NB4 (cell line): ENCODE results near the gene MAML2.

Experiments used
- DNase-seq: peaks from one replicate; pipeline ENCODE4 v3.0.0; 2010; ENCODE audit warnings: low read depth
- H3K4me3 ChIP-seq: one replicate; pipeline ENCODE4 v1.5.1; 2011; ENCODE audit warnings: mild to moderate bottlenecking, low read depth, low read length, moderate library complexity
- MAX ChIP-seq: IDR thresholded peaks from 2 replicates; pipeline ENCODE4 v1.6.1; 2011; ENCODE audit warnings: low read depth, low read length
- MYC ChIP-seq: IDR thresholded peaks from 2 replicates; pipeline ENCODE4 v1.6.1; 2011; ENCODE audit warnings: low read depth, low read length
- POLR2A ChIP-seq: IDR thresholded peaks from 2 replicates; pipeline ENCODE4 v1.6.1; 2011; ENCODE audit warnings: mild to moderate bottlenecking; ENCODE audit not compliant: insufficient read length; ENCODE audit errors: extremely low read depth
- TF ChIP-seq, protein P1 (sequence below): IDR thresholded peaks from one replicate; pipeline ENCODE4 v1.5.1; 2012; ENCODE audit warnings: low read depth, low read length

Gene MAML2

GRCh38 chr11:95989780-95990179 is 353.2 kb downstream of the MAML2 start:
- H3K4me3 ChIP-seq: no peak overlapping the region
- TF ChIP-seq MAX: no peak
- TF ChIP-seq, protein P1, sequence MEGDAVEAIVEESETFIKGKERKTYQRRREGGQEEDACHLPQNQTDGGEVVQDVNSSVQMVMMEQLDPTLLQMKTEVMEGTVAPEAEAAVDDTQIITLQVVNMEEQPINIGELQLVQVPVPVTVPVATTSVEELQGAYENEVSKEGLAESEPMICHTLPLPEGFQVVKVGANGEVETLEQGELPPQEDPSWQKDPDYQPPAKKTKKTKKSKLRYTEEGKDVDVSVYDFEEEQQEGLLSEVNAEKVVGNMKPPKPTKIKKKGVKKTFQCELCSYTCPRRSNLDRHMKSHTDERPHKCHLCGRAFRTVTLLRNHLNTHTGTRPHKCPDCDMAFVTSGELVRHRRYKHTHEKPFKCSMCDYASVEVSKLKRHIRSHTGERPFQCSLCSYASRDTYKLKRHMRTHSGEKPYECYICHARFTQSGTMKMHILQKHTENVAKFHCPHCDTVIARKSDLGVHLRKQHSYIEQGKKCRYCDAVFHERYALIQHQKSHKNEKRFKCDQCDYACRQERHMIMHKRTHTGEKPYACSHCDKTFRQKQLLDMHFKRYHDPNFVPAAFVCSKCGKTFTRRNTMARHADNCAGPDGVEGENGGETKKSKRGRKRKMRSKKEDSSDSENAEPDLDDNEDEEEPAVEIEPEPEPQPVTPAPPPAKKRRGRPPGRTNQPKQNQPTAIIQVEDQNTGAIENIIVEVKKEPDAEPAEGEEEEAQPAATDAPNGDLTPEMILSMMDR: no peak
- DNase-seq: no peak

GRCh38 chr11:95989076-95989605 is 353.9 kb downstream of the MAML2 start:
- no peak for DNase-seq
- TF ChIP-seq, protein P1: no peak
- TF ChIP-seq POLR2A (no peak), MAX (no peak), MYC (no peak)
- H3K4me3 ChIP-seq: no peak overlapping the region

- peak; percentile 46 for DNase-seq
- no peak for TF ChIP-seq MYC
- TF ChIP-seq, protein P1: no peak
- no peak for TF ChIP-seq MAX
- no peak for TF ChIP-seq POLR2A
- H3K4me3 ChIP-seq: no peak overlapping the region
Measured at GRCh38 chr11:95985174-95985808, 357.7 kb downstream of the MAML2 start.

DNA sequence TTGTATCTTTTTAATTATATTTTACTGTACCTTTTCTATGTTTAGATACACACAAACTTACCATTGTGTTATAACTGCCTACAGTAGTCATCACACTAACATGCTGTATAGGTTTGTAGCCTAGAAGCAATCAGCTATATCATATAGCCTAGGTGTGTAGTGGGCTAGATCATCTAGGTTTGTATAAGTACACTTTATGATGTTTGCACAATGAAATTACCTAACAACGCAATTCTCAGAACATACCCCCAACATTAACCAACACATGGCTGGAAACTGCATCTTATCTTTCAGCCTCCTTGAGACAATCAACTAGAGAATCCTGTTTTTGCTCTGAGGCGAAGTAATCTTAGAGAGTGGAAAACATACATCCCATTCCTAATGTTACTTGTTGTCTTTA is 358.9 kb downstream of the MAML2 start:
- no peak for DNase-seq
- TF ChIP-seq MAX (no peak), MYC (no peak)
- TF ChIP-seq, protein P1: no peak
- H3K4me3 ChIP-seq: no peak overlapping the region

DNA sequence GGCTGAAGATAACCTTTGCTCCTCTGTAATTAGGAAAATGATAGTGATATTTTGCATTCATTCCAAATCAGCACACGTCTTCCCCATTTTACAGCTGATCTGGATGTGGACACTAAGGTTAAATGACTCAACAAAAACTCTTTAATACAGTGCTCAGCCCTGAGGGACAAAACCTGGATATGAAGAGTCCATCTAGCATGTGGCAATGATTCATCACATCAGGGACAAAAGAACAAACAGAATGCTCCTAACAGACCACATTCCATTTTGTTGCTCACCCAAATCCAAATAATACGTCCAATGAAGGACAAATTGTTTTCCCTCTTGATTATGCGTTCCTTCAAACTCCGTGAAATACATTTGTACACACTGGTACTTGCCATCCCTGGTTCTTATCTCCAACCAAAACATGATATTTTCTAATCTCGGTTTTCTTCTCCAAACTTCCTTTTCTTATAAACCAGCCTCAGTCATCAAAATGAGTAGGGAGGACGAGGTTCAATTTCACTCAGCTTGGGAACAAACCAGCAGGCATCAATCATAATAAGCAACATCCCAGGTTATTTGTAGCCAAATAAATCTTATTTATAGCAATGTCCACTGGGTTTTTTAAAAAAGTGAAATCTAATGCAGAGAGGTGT is 365.3 kb downstream of the MAML2 start:
- no peak for DNase-seq
- H3K4me3 ChIP-seq: no peak overlapping the region
- no peak for TF ChIP-seq POLR2A
- TF ChIP-seq MYC: no peak
- TF ChIP-seq MAX: no peak
- TF ChIP-seq, protein P1: no peak

GRCh38 chr11:95976550-95976949 is 366.4 kb downstream of the MAML2 start:
- TF ChIP-seq, protein P1: no peak
- TF ChIP-seq MYC (no peak), MAX (no peak), POLR2A (no peak)
- no peak overlapping the region for H3K4me3 ChIP-seq
- no peak for DNase-seq
